UCSD-AML1 (cell line): Measurements from ENCODE around the gene GALP.
"Not testable (repeated sequence)": the region's sequence is repeated elsewhere in the genome, so short reads cannot be mapped to it uniquely, and the experiment has no call there.

Experiments
- DNase-seq: peaks from one replicate; lab custom pipeline; 2025; ENCODE audit not compliant: unreplicated experiment; lab: John Stamatoyannopoulos, UW

GALP gene

DNA sequence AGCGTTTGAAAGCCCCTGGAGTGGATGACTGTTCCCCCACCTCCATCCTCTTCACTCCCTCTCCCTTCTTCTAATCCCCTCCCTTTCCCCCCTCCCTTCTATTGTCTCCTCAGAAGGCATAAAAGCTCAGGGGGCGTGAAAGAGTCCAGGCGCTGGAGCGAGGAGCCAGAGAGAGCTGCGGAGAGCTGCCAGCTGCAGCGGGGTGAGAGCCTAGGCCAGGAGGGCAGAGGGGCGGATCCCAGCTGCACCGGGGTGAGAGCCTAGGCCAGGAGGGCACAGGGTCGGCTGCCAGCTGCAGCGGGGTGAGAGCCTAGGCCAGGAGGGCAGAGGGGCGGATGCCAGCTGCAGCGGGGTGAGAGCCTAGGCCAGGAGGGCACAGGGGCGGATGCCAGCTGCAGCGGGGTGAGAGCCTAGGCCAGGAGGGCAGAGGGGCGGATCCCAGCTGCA lies at the start of gene GALP:
TSS of gene GALP (plus strand) at position 148 of the 447 bp plus-strand sequence. CDS start 1,101 bp downstream, outside the sequence.
- not testable (repeated sequence) for DNase-seq

DNA sequence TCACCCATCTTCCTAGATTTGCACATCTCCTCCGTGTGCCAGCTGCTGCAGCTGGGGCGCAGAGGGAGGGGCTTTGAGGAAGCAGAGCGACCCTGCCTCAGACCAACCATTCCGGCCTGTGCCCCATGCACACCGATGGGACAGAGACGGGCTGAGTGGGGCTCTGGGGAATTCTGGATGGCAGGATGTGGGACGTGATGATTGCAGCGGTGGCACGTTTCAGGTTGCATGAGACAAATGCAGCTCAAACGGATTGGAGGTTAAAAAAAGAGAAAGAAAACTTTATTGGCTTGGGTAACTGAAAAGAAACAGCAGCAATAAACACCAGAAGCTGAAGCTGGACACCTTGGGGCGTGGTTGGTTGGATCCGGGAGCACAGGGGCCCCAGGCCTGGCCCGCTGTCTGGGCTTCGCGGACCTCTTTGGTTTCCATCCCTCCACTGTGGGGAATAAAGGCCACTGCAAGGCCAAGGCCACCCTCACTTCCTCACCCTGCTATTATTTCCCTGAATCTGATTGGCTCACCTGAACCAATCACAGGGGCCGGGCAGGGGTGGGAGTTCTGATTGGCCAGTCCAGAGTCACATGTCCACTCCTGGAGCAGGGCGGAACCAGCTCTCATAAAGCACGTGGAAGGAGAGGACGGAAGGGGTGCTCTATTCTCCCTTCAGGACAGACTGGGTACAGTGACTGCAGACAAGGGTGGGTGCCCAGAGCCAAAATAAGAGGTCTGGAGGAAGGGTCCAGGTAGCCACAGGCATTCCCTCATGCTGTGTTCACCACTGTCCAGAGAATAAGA lies 48.6 kb upstream of the GALP start:
- DNase-seq = no peak

DNA sequence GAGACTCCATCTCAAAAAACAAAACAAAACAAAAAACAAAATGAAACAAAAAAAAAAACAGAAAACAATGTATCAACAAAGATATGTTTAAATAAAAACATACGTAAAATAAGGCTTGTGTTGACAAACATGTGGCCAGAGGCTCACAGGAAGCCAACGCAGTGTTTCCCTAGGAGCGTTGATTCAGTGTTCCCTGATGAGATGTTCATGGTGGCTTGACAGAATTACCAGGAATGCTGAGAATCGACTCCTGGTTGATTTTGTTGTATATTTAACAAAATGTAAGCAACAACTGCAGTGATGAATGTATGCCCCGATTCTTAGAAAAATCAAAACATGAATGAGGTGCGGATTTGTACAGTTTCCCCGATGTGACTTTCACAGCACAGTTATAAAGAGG lies 45.8 kb upstream of the GALP start:
- no peak for DNase-seq

DNA sequence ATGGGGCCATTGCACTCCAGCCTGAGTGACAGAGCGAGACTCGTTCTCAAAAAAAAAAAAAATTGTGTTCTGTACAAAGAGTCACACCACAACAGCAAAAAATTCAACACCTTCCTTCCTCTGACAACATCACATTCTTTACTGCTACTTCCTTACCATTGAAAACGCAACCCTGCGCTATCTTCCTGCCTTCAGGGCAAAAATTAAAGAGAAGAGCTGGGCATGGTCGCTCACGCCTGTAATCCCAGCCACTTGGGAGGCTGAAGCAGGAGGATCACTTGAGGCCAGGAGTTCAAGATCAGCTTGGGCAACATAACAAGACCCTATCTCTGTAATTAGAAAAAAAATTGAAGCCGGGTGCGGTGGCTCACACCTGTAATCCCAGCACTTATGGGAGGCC lies 44.2 kb upstream of the GALP start:
- no peak for DNase-seq

DNA sequence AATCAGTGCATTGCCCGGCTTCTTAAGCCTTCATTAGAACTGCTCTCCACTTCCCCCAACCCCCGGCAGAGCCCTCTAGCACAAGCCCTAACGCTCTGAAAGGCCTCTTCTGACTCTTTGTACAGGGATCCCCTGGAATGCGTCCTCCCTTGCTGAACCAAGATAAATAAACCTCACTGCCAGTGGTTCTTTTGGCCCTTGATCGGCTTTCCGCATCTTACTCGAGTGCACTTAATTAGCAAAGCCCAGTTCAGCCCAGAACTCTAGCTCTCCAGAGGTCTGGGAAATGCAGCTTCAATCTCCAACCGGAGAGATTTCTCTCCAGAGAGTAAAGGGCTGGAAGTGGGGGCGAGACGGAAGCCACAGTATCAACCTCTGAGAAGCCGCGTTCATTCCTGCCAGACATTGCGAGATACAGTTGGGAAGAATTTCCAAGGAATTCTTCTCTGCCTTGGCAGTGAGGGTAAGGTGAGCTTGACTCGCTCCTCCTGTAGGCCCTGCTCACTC lies 43.4 kb upstream of the GALP start:
- no peak for DNase-seq

DNA sequence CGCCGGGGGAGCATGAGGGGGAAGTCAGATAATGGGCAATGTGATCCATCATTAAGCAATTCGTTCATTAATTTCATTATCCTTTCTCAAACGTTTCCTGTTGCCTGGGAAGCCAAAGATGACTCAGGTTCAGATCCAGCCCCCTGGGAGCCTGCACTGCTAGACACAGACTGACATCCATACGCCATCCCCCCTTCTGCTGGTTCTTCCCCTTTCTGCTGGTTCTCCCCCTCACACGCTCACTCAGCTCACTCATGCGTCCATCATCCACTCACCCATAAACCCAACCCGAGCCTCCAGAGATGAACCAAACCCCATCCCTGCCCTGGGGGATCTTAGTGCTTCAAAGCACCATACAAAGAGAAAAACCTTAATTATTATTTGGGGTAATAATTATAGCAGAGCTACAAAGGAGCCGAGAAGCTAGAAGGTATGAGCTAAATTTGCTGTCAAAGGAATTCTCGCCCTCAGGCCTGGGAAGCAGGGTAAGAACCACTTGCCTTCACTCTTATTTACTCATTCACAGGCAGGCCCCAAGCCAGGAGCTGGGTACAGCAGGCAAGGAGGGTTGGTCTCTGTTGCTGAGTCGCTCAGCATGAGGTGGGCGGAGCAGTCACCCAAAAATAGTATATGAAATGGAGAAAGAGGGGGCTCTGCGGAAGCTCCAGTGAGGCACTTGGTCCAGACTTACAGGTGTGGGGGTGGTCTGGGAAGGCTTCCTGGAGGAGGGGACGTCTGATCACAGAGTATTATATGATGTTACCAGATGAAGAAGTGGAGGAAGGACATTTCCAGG lies 41.8 kb upstream of the GALP start:
- DNase-seq = peak; percentile 16

DNA sequence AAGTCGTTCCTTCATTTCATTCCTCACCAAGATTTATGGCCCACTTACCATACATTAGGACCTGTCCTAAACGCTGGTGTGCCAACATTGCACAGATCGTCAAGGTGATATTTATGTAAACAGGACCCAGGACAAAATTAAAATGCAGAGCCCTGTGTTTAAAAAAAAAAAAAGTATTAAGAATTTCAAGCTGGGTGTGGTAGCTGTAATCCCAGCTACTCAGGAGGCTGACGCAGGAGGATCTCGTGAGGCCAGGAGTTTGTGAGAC lies 41.2 kb upstream of the GALP start:
- DNase-seq = no peak

DNA sequence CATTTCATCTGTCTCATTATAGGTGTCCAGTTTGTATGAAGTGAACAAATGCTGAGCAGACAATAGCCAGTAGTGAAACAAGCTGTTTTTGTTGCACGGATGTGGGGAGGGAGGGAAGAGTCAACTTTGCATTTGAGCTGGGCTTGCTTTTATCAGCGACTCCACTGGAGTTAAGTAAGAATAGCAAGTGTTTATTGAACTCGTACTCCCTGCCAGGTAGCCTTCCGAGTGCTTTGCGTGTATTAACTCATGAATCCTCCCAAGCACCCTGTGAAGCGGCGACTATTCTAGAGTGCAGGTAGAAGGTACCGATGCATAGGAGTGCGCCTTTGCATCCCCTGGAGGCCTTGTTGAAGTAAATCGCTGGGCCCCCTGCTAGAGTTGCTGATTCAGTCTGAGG lies 39.4 kb upstream of the GALP start:
- no peak for DNase-seq

DNA sequence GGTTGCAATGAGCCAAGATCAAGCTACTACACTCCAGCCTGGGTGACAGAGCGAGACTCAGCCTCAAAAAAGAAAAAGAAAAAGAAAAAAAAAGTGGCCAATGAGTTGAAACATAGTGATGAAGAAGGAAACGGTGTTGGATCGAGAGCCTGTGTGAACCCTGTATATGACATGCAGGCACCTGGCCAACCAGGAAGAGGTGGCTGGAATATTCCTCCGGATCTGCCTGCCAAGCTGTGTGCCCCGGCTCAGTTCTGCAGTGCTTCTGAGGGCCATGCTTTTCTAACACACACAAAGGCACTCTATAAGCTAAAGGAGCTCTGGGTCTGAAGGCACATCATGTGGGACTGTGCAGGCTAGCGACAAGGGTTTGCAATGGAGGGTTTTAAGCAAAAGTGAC lies 38.4 kb upstream of the GALP start:
- DNase-seq = no peak

DNA sequence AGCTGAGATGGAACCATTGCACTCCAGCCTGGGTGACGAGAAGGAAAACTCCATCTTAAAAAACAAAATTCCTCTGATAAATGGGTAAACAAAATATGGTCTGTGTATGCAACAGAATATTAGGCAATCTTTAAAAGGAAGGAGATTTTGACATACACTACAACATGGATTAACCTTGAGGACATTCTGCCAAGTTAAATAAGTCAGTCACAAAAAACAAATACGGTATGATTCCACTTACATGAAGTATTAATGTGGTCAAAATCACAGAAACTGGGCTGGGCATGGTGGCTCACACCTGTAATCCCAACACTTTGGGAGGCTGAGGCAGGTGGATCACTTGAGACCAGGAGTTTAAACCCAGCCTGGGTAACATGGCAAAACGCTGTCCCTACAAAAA lies 37.7 kb upstream of the GALP start:
- no peak for DNase-seq

DNA sequence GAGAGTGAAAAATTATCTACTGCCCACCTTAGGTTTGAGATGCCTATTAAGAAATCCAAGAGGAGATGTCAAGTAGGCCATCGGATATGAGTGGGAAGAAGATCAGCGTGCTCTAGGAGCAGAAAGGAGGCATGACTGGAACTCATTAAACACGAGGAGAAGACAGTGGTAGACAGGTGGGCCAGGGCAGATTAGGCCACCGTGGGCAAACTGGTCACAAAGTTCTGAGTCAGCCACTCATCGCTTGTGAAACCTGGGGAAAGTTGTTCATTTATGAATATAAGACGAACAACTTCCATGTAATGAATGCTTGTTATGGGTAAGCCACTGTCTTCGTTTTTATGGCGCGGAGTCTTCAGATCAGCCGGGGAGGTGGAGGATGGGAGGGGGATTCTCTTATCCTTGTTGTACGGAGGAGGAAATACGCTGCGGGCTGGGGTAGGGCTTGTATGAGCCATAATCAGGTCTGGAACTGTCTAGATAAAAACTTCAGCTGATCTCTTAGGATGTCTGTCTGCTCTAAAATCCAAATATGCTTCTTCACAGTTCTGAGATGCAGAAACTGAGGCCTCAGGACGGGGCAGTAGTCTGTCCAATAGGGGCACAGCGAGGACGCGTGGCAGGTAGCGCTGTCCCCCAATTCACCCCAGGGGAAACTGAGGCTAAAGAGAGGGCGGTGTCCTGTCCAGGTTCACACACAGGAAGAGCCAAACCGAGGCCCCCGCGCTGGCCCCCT lies 35.8 kb upstream of the GALP start:
- no peak for DNase-seq

DNA sequence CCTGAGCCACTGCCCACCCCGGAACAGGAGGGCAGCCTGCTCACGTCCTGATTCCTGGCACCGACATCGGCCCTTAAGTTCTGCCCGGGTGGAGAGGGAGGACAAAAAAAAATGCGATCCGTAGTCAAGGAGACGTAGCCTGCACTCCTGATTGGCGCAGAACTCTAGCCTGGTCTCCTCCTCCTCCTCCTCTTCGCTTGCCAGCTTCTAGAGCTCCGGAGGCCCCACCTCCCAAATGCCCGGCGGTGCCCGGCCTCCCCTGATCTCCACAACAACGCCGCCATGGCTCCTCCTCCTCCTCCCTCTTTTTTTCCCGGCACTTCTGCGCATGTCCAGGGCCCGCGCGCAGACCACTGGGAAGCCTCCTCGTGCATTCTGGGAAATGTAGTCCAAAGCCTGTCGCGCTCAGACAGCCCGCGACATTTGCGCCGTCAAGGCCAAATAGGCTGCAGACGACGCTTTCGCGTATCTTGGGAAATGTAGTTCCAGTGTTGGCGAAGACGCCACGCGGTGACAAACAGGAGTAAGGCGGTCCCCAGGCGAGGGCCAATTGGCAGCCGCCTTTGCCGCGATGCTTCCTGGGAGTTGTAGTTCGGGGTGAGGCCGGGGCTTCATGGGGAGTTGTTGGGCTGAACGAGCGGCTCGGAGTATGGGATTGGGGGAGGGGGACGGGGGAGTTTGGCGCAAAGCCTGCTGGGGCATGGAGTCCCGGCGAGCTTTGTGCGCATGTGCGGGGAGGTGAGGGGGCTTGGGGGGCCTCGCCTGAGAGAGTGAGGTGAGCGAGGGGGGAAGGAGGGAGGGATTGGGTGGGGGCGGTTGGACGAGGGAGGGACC lies 35.0 kb upstream of the GALP start, which contains the start of gene ZNF444:
TSS of gene ZNF444 (plus strand) at position 705 of the 834 bp plus-strand sequence. CDS start 5,625 bp downstream, outside the sequence.
- DNase-seq = peak; percentile 100

DNA sequence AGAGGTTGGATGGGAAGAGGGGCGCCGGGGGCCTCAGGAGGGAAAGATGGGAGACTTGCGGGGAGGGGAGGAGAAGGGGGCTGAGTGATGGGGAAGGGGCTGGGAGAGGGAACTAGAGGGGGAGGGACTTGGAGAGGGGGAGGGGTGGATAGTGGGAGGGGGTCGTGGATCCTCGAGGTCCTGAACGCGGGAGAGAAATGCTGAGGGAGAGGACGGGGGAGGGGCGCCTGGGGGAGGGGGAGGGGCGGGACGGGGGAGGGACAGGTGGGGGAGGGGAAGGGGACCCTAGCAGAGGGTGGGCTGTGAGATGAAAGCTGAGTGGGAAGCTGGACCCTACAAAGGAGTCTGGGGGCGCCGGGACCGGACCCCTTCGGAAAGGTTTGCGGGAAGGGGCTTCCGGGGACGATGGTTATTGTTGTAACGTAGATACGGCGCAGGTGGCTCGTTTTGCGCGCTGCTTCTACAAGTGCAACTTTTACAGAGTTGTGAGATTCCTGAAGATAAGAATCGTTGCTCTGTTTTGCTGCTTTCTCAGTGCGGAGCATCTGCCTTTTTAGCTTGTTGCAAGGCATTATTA lies 34.3 kb upstream of the GALP start:
- DNase-seq = no peak

DNA sequence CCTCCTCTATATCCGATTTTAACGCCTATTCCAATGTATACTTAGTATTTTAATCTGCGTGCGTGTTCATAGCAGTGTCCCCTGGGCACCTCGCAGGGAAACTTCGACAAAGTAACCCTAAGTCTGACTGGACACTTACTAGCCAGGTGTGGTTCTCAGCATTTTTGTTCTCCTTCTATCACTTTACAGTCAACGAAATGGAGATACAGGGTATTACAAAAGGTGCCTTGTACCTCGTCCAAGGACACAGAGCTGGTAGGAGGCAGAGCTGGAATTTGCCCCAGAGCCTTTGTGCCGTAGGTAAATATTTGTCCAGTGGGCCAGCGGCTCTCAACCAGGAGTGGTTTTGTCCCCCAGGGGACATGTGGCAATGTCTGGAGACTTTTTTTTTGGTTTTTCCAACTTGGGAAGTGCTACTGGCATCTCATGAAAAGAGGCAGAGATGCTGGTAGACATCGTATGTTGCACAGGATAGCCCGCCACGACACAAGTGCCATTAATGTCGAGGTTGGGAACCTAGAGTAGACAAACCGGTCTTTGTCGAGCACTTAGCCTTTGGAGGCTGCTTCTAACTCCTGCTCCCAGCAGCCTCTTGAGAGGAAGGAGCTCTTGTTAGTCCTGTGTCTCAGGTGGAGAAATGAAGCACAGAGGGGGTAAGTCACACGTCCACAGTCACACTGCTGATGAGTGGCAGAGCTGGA lies 33.6 kb upstream of the GALP start:
- DNase-seq = no peak

DNA sequence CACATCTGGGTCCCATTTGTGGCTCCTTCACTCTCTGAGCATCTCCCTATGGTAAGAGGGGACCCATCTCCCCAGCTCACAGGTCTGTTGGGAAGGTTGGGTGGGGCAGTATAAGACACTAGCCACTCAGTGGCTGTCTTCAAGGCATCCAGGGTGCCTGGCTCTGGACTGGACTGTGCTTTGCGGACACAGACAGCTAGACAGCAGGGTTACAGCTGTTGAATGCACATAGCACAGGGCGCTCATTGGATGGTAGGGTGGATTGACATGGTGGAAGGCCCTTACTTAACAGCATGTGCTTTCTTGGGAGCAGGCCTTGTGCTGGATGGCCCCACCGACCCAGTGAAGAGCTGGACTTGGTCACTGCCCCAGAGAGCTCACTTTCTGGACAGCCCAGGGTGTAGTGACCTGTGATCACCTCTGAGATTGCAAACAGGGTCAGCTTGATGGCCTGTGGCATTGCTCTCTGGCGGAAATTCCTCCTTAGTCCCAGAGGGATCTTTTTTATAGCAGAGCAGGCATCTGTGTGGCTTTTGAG lies 32.8 kb upstream of the GALP start:
- DNase-seq = no peak

DNA sequence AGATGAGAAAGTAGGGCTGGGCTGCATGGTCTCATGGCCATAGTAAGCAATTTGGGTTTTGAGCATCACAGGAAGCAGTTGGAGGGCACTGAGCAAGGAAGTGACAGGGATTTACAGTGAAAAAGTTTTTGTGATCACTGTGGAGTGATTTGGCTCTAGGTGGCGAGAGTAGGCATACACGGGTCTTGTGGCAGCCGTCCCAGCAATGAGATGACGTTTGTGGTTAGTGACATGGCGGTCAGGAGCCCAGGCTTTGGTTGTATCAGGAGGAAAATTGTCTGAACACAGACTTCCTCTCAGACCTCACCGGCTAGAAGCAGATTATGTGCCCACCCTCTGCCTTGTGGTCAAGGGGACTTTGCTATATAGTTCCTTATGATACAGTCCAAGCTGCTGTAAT lies 31.4 kb upstream of the GALP start:
- DNase-seq = peak; percentile 52

DNA sequence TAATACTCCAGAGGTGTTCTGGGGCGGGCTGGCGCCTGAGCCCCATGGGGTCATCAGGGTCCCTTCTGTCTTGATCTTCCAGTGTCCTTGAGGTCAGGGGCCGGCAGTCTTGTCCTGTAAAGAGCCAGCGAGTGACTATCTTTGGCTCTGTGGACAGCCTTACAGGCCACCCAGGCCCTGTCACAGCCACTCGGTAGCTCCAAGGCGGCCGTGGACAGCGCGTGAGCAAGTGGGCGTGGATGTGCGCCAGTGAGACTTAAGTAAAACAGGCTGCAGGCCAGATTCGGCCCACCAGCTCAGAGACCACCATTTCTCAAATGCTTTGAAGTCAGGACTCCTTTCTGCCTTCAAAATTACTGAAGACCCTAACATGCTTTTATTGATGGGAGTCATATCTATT lies 31.0 kb upstream of the GALP start:
- DNase-seq = no peak

DNA sequence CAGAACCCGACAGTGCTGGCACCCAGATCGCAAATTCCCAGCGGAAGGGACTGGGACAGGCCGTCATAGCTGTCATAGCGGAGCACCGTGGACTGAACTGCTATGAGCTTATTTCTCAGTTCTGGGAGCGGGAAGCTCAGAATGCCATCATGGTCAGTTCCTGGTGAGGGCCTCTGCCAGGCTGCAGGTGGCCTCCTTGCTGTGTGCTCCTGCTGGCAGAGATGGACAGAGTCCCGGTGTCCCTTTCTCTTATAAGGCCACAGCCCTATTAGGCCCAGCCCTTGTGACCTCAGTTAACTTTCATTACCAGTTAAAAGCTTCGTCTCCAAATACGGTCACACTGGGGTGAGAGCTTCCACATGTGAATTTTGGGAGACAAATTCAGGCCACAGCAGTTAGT lies 30.1 kb upstream of the GALP start:
- DNase-seq = no peak

DNA sequence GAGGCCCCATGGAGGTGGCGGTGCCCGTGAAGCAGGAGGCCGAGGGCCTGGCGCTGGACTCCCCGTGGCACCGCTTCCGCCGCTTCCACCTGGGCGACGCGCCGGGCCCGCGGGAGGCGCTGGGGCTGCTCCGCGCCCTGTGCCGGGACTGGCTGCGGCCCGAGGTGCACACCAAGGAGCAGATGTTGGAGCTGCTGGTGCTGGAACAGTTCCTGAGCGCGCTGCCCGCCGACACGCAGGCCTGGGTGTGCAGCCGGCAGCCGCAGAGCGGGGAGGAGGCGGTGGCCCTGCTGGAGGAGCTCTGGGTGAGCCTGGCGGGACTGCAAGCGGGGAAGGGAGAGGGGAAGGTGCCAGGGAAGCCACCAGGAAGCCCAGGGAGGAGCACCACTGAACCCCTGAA lies 28.9 kb upstream of the GALP start:
- no peak for DNase-seq
